ENCODE results near the gene CFAP45. TPM values are rescaled to one million over a fixed set of nuclear protein-coding genes. Genes with fewer than 3 reads are reported as not detected.
A peak's percentile ranks its signal among the peaks of the same experiment; 100 is the strongest.

The CFAP45 gene
- total and polyA plus RNA-seq, 2 of the 8 experiments (the other 6 are each of a cell fraction or from before 2014, with no cell fraction given) = 0.05 TPM; not detected in 1

GRCh38 chr1:159929155-159930051, 29.4 kb upstream of the CFAP45 start:
- H4K91ac ChIP-seq (replicated peaks; ENCODE audit: insufficient read length, low read length) = no peak overlapping the region
- H3K27ac ChIP-seq (ENCODE audit: low read depth, low read length) = no peak overlapping the region
- H2AK5ac ChIP-seq (ENCODE audit: low read depth, low read length) = no peak overlapping the region
- DNase-seq (ENCODE audit: low read depth in 1 of 2, low spot score in 2 of 2) (peak in 1 of 2 experiments; percentile 74), FAIRE-seq (no peak)
- H3K9ac ChIP-seq (replicated peaks in 1 of 4; ENCODE audit: extremely low read depth in 1 of 4, low read depth in 3 of 4, low read length in 3 of 4) = no peak overlapping the region
- ChIA-PET CTCF (ENCODE audit: partially characterized antibody) (interaction anchor here (0.7 to 35.5 kb wide), 14 partner anchors 8 to 716 kb away, joined by 3 to 696 read pairs (median 4); no protein-coding TSS in a partner anchor), POLR2A (ENCODE audit: partially characterized antibody) (interaction anchor here (0.6 to 1.7 kb wide), 7 partner anchors 10 to 97 kb away, joined by 3 to 9 read pairs (median 3); partner anchors contain the start of gene IGSF9)
- no peak overlapping the region for H3K4ac ChIP-seq (replicated peaks; ENCODE audit: insufficient read length, low read depth, low read length)
- peaks cover 0 to 3% of the 10 kb centered on the region in 2 experiments for H4K20me1 ChIP-seq (replicated peaks in 1 of 2; ENCODE audit: control insufficient read depth in 1 of 2, insufficient read depth in 2 of 2, low read length in 2 of 2)
- no peak overlapping the region for H3K56ac ChIP-seq (replicated peaks; ENCODE audit: insufficient read length, low read depth, low read length)
- peaks cover 11% of the 10 kb centered on the region; the same call in 1 of the 2 replicates for H3K23me2 ChIP-seq (ENCODE audit: low read depth, low read length)
- 87% methylated on average over 45 of the region's 48 CpGs; no CpG with 5 or more reads in 1 of the 2 experiments for WGBS, 2 experiments (ENCODE audit: extremely low coverage in 1 of 2, insufficient coverage in 1 of 2, insufficient read length in 1 of 2, insufficient replicate concordance in 2 of 2, low coverage in 1 of 2, low lambda C conversion rate in 2 of 2, missing lambda C conversion rate in 1 of 2)
- H3K27me3 ChIP-seq (replicated peaks in 1 of 4; ENCODE audit: control insufficient read depth in 3 of 4, extremely low read depth in 1 of 4, insufficient read depth in 3 of 4, low read length in 3 of 4) = peaks cover 0 to 9% (median 6%) of the 10 kb centered on the region in 4 experiments; a peak in 5 of 7 replicates
- H3K9me3 ChIP-seq (ENCODE audit: insufficient read depth in 2 of 2, low read depth in 1 of 2, low read length in 1 of 2) = no peaks in the 10 kb centered on the region
- no peak overlapping the region for H2BK15ac ChIP-seq (ENCODE audit: low read length)
- H3K14ac ChIP-seq (ENCODE audit: insufficient read length) = no peak overlapping the region
- H3K4me3 ChIP-seq (ENCODE audit: extremely low read depth in 1 of 4, insufficient read depth in 2 of 4, low read depth in 3 of 4, low read length in 4 of 4) = no peak overlapping the region
- H3K79me1 ChIP-seq (ENCODE audit: low read depth, low read length) = no peaks in the 10 kb centered on the region
- TF ChIP-seq ATF2 (IDR thresholded peaks at IDR 0.05; ENCODE audit: low read length) (no peak), CBX8 (IDR thresholded peaks at IDR 0.05; ENCODE audit: borderline replicate concordance, low read depth, low read length) (no peak), YY1 (IDR thresholded peaks at IDR 0.05; ENCODE audit: low read depth, low read length) (no peak), NANOG (IDR thresholded peaks at IDR 0.05; ENCODE audit: insufficient read depth, low read depth, low read length, poor library complexity, severe bottlenecking) (no peak), POU5F1 (IDR thresholded peaks at IDR 0.05; ENCODE audit: low read depth, low read length) (no peak), SIRT6 (IDR thresholded peaks at IDR 0.05; ENCODE audit: low read length) (no peak), MAX (IDR thresholded peaks at IDR 0.05) (0 out of 2 replicates have a peak, but pooled peaks have one; percentile 7), CTBP2 (IDR thresholded peaks at IDR 0.05; ENCODE audit: borderline replicate concordance, insufficient read depth, insufficient read length, low read length) (no peak)
- H3K79me2 ChIP-seq (ENCODE audit: control insufficient read depth in 1 of 2, insufficient read depth in 2 of 2, low read length in 2 of 2) = no peaks in the 10 kb centered on the region
- no peak overlapping the region for H3K4me2 ChIP-seq (ENCODE audit: insufficient read depth in 1 of 2, low read depth in 2 of 2, low read length in 2 of 2)
- no peak overlapping the region for H4K5ac ChIP-seq (ENCODE audit: insufficient read length, low read depth, low read length)
- peak overlapping the region; percentile 8; the same call in 1 of the 2 replicates for H4K8ac ChIP-seq (ENCODE audit: extremely low read depth, insufficient read depth, low read length)
- H2BK5ac ChIP-seq (ENCODE audit: low read depth, low read length) = 0 out of 2 replicates have a peak overlapping the region, but pooled peaks have one; percentile 71
- no peak overlapping the region; the same call in 1 of the 2 replicates for H3K18ac ChIP-seq (ENCODE audit: extremely low read depth, low read length)
- H3K23ac ChIP-seq (ENCODE audit: insufficient read length) = no peak overlapping the region
- no peak overlapping the region for H2BK20ac ChIP-seq (ENCODE audit: low read length)
- H3K4me1 ChIP-seq (replicated peaks in 1 of 4; ENCODE audit: control insufficient read depth in 3 of 4, insufficient read depth in 4 of 4, low read length in 3 of 4) = peaks cover 0 to 4% (median 2%) of the 10 kb centered on the region in 4 experiments; a peak in 6 of 7 replicates
- no peak overlapping the region for H2BK120ac ChIP-seq (replicated peaks; ENCODE audit: low read depth, low read length)
- H3K36me3 ChIP-seq (ENCODE audit: control insufficient read depth in 2 of 4, insufficient read depth in 4 of 4, low read length in 3 of 4) = peaks cover 3 to 28% (median 12%) of the 10 kb centered on the region in 4 experiments; a peak in 6 of 8 replicates
- H2BK12ac ChIP-seq (ENCODE audit: low read depth, low read length) = no peak overlapping the region; the same call in 1 of the 2 replicates
- H2AFZ ChIP-seq (ENCODE audit: low read length) = no peak overlapping the region

Measured in H1 (cell line).